Activated CD8-positive, alpha-beta memory T cell treated with anti-CD3 and anti-CD28 coated beads, Interleukin-2, amount 10 ng/mL, durations not matched to agents 7 days and 5 days (primary cell): ENCODE results near the gene TMIGD2. TPM values are rescaled to one million over a fixed set of nuclear protein-coding genes. Genes with fewer than 3 reads are reported as not detected.
"Not testable (repeated sequence)": the region's sequence is repeated elsewhere in the genome, so short reads cannot be mapped to it uniquely, and the experiment has no call there.

Experiments used
- ATAC-seq: fragments of 150-1000 bp; cut with Tn5 transposase; one replicate; pipeline ENCODE4 v1.10.0; 2021; ENCODE audit warnings: moderate library complexity
- CTCF ChIA-PET: fragments of 350-600 bp; sonication (Branson Sonifier 250); formaldehyde crosslinking; loops from one replicate; lab custom pipeline; 2021; ENCODE audit warnings: antibody characterized with exemption; lab: Charles Lee
- DNase-seq: peaks from one replicate; pipeline ENCODE4 v3.0.0-alpha.2; 2020
- H3K27ac Mint-ChIP-seq: one replicate; pipeline ENCODE4 v1.8.0; 2021; ENCODE audit warnings: mild to moderate bottlenecking, mixed read lengths
- H3K27me3 Mint-ChIP-seq: one replicate; pipeline ENCODE4 v1.8.0; 2021; ENCODE audit warnings: mixed read lengths
- H3K36me3 Mint-ChIP-seq: one replicate; pipeline ENCODE4 v1.8.0; 2021; ENCODE audit warnings: mild to moderate bottlenecking, mixed read lengths
- H3K4me1 Mint-ChIP-seq: one replicate; pipeline ENCODE4 v1.8.0; 2021; ENCODE audit warnings: mixed read lengths
- H3K4me3 Mint-ChIP-seq: one replicate; pipeline ENCODE4 v1.8.0; 2021; ENCODE audit warnings: mild to moderate bottlenecking, moderate library complexity, mixed read lengths
- H3K9me3 Mint-ChIP-seq: one replicate; pipeline ENCODE4 v1.8.0; 2022; ENCODE audit warnings: low read depth, mixed read lengths
- total RNA-seq, 2 experiments: library from RNA; stranded (reverse); gene quantifications; one replicate each; pipeline ENCODE4 v1.2.3, GENCODE V29; 2021

The TMIGD2 gene
- total RNA-seq, 2 experiments from 2014 or later: 29.8 to 40.7 TPM

DNA sequence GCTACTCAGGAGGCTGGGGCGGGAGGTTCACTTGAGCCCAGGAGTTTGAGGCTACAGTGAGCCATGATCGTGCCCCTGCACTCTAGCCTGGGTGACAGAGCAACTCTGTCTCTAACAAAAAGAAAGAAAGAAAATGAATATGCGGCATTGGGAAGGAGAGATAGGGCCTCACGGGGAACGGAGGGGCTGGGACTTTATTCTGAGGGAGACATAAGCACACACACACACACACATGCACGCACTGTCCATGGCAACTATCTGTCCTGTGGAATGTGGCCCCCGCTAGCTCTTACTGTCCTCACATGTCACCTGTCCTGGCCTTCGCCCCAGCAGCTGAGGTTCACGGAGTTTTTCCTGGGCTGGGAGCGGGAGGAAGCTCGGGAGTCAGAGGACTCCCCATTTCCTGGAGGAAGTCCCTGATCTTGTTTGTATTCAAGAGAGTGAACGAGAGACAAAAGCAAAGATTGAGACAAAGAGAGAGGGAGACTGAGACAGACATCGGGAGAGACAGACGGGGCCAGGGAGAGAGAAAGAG, 35.8 kb upstream of the TMIGD2 start:
- Mint-ChIP-seq H3K27ac (peak overlapping the region; percentile 83), H3K36me3 (peaks cover 3% of the 10 kb centered on the region), H3K4me3 (peak overlapping the region; percentile 87), H3K9me3 (peaks cover 3% of the 10 kb centered on the region), H3K4me1 (peaks cover 23% of the 10 kb centered on the region), H3K27me3 (no peaks in the 10 kb centered on the region)
- no peak for DNase-seq
- no peak for ATAC-seq
- CTCF ChIA-PET: interaction anchor here (0.6 to 2.7 kb wide), 4 partner anchors 15 to 473 kb away, joined by 3 to 15 read pairs (median 6); partner anchors contain the start of gene FSD1

GRCh38 chr19:4334929-4335570, 32.9 kb upstream of the TMIGD2 start:
- no peak overlapping the region for H3K4me3 Mint-ChIP-seq
- H3K9me3 Mint-ChIP-seq: peaks cover 3% of the 10 kb centered on the region
- DNase-seq: no peak
- no peak overlapping the region for H3K27ac Mint-ChIP-seq
- CTCF ChIA-PET: interaction anchor here (1.0 kb wide), 1 partner anchor 17 kb away, joined by 3 read pairs; no protein-coding TSS in a partner anchor
- ATAC-seq: no peak
- H3K4me1 Mint-ChIP-seq: peaks cover 15% of the 10 kb centered on the region
- no peaks in the 10 kb centered on the region for H3K27me3 Mint-ChIP-seq
- H3K36me3 Mint-ChIP-seq: peaks cover 3% of the 10 kb centered on the region

- no peak for ATAC-seq
- H3K27ac Mint-ChIP-seq: no peak overlapping the region
- CTCF ChIA-PET: no interaction called here
- H3K36me3 Mint-ChIP-seq: peaks cover 2% of the 10 kb centered on the region
- peaks cover 8% of the 10 kb centered on the region for H3K27me3 Mint-ChIP-seq
- peaks cover 28% of the 10 kb centered on the region for H3K4me1 Mint-ChIP-seq
- DNase-seq: no peak
- no peak overlapping the region for H3K4me3 Mint-ChIP-seq
- H3K9me3 Mint-ChIP-seq: no peaks in the 10 kb centered on the region
Measured at GRCh38 chr19:4329858-4330257, 27.7 kb upstream of the TMIGD2 start.

DNA sequence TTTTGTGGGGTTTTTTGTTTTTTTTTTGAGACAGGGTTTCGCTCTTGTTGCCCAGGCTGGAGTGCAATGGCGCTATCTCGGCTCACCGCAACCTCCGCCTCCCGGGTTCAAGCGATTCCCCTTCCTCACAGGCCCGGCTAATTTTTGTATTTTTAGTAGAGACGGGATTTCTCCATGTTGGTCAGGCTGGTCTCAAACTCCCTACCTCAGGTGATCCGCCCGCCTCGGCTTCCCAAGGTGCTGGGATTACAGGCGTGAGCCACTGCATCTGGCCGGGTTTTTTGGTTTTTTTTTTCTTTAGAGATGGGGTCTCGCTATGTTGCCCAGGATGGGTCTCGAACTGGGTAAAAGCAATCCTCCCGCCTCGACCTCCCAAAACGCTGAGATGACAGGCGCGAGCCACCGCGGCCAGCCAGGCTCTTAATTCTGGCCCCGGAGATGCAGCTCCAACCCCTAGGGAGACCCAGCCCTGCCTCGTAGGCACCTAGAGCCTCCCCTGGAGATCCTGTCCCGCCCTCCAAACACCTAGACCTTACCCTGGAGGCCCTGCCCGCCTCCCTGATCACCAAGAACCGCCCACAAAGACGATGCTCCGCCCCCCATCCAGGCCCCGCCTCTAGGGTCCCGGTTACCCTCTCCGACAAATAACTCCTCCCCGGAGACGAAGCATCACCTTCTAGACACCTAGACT, 26.9 kb upstream of the TMIGD2 start:
- Mint-ChIP-seq H3K4me1 (peaks cover 28% of the 10 kb centered on the region), H3K27ac (peak overlapping the region; percentile 87), H3K4me3 (peak overlapping the region; percentile 85)
- ATAC-seq, H3K36me3 Mint-ChIP-seq, H3K9me3 Mint-ChIP-seq, H3K27me3 Mint-ChIP-seq, CTCF ChIA-PET: not testable (repeated sequence)
- peak; percentile 55 for DNase-seq

- Mint-ChIP-seq H3K36me3 (peaks cover 2% of the 10 kb centered on the region), H3K9me3 (no peaks in the 10 kb centered on the region), H3K4me3 (peak overlapping the region; percentile 85), H3K27me3 (peaks cover 8% of the 10 kb centered on the region), H3K27ac (peak overlapping the region; percentile 87), H3K4me1 (peaks cover 28% of the 10 kb centered on the region)
- ATAC-seq (peak; percentile 85), DNase-seq (peak; percentile 98)
- CTCF ChIA-PET: interaction anchor here (0.9 to 1.3 kb wide), 4 partner anchors 15 to 74 kb away, joined by 3 to 6 read pairs (median 4); partner anchors contain the start of genes CHAF1A and MPND
Measured at GRCh38 chr19:4328243-4328990, 26.2 kb upstream of the TMIGD2 start.

DNA sequence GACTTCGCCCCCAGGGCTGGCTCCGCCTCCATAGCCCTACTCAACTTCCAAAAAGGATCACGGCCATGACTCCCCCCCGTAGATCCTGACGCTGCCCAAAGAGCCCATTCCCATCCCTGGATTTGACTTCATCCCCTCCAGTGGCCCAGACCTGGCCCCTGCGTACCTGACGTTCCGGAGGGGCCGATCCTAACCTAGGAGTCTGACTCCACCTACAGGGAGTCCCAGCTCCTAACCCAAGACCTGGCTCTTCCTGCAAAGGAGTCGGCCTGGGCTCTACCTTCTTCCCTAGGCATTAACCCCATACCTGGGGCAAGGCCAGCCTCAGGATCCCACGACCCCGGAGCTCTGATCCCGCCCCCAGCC, 25.7 kb upstream of the TMIGD2 start:
- Mint-ChIP-seq H3K4me3 (peak overlapping the region; percentile 85), H3K27me3 (peaks cover 8% of the 10 kb centered on the region), H3K36me3 (peaks cover 2% of the 10 kb centered on the region), H3K9me3 (no peaks in the 10 kb centered on the region), H3K27ac (peak overlapping the region; percentile 74), H3K4me1 (peaks cover 28% of the 10 kb centered on the region)
- DNase-seq (no peak), ATAC-seq (peak; percentile 13)
- CTCF ChIA-PET: interaction anchor here (0.9 to 1.3 kb wide), 4 partner anchors 15 to 74 kb away, joined by 3 to 6 read pairs (median 4); partner anchors contain the start of genes CHAF1A and MPND

DNA sequence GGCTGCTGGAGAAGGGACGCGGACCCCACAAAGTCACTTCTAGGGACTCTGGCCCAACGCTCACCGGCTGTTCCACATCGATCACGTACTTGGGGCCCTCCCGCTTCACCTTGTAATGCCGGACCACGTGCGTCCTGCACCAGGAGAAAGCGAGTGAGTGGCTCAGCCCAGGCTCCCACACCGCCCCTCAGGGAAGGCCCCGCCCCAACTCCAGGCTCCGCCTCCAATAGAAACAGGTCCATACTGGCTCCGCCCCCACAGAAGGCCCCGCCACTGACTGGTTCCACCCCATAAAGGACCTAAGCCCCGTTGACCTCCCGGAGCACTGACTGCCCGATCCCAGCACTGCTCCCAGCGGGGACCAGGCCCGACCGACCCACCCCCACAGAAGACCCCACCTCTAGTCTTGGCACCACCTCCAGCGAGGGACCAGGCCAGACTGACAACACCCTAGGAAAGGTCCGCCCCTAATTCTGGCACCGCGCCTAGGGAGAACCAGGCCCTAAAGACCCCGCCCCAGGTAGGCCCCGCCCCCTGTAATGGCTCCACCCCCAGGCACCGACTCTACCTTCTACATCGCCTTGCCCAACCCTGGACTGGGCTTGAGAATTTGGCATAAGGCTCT, 25.2 kb upstream of the TMIGD2 start:
- DNase-seq: peak; percentile 89
- peak; percentile 48 for ATAC-seq
- Mint-ChIP-seq H3K4me3 (peak overlapping the region; percentile 85), H3K27ac (peak overlapping the region; percentile 74), H3K4me1 (peaks cover 28% of the 10 kb centered on the region), H3K27me3 (peaks cover 8% of the 10 kb centered on the region), H3K9me3 (no peaks in the 10 kb centered on the region), H3K36me3 (peaks cover 2% of the 10 kb centered on the region)
- CTCF ChIA-PET: interaction anchor here (0.9 to 1.3 kb wide), 4 partner anchors 16 to 75 kb away, joined by 3 to 6 read pairs (median 4); partner anchors contain the start of genes CHAF1A and MPND

GRCh38 chr19:4326837-4327251, 24.7 kb upstream of the TMIGD2 start:
- H3K9me3 Mint-ChIP-seq: no peaks in the 10 kb centered on the region
- H3K4me3 Mint-ChIP-seq: peak overlapping the region; percentile 85
- H3K36me3 Mint-ChIP-seq: peaks cover 2% of the 10 kb centered on the region
- H3K4me1 Mint-ChIP-seq: peaks cover 28% of the 10 kb centered on the region
- CTCF ChIA-PET: no interaction called here
- H3K27me3 Mint-ChIP-seq: peaks cover 8% of the 10 kb centered on the region
- DNase-seq (peak; percentile 48), ATAC-seq (no peak)
- H3K27ac Mint-ChIP-seq: no peak overlapping the region

GRCh38 chr19:4326215-4326836, 24.1 kb upstream of the TMIGD2 start:
- peaks cover 3% of the 10 kb centered on the region for H3K36me3 Mint-ChIP-seq
- peaks cover 8% of the 10 kb centered on the region for H3K27me3 Mint-ChIP-seq
- no peaks in the 10 kb centered on the region for H3K9me3 Mint-ChIP-seq
- CTCF ChIA-PET: interaction anchor here (1.3 kb wide), 1 partner anchor 60 kb away, joined by 3 read pairs; no protein-coding TSS in a partner anchor
- ATAC-seq: no peak
- peaks cover 28% of the 10 kb centered on the region for H3K4me1 Mint-ChIP-seq
- DNase-seq: no peak
- H3K4me3 Mint-ChIP-seq: peak overlapping the region; percentile 14
- H3K27ac Mint-ChIP-seq: no peak overlapping the region

- ATAC-seq (no peak), DNase-seq (no peak)
- CTCF ChIA-PET: no interaction called here
- Mint-ChIP-seq H3K27ac (no peak overlapping the region), H3K36me3 (peaks cover 8% of the 10 kb centered on the region), H3K27me3 (peaks cover 8% of the 10 kb centered on the region), H3K4me1 (peaks cover 23% of the 10 kb centered on the region), H3K9me3 (peaks cover 12% of the 10 kb centered on the region), H3K4me3 (no peak overlapping the region)
Measured at GRCh38 chr19:4324228-4324627, 22.0 kb upstream of the TMIGD2 start.

- Mint-ChIP-seq H3K27ac (no peak overlapping the region), H3K4me3 (no peak overlapping the region)
- CTCF ChIA-PET: no interaction called here
Measured at GRCh38 chr19:4323692-4324091, 21.5 kb upstream of the TMIGD2 start.

GRCh38 chr19:4322942-4323665, 20.9 kb upstream of the TMIGD2 start:
- Mint-ChIP-seq H3K9me3 (peaks cover 14% of the 10 kb centered on the region), H3K4me3 (no peak overlapping the region), H3K36me3 (peaks cover 19% of the 10 kb centered on the region), H3K27ac (no peak overlapping the region), H3K27me3 (peaks cover 8% of the 10 kb centered on the region), H3K4me1 (peaks cover 16% of the 10 kb centered on the region)
- DNase-seq (no peak), ATAC-seq (no peak)
- CTCF ChIA-PET: interaction anchor here (0.5 to 4.8 kb wide), 3 partner anchors 56 to 331 kb away, joined by 3 to 19 read pairs (median 3); no protein-coding TSS in a partner anchor

More at GRCh38 chr19:4323692-4324091, 21.5 kb upstream of the TMIGD2 start:
- DNase-seq: no peak
- Mint-ChIP-seq H3K4me1 (peaks cover 20% of the 10 kb centered on the region), H3K9me3 (peaks cover 14% of the 10 kb centered on the region), H3K36me3 (peaks cover 13% of the 10 kb centered on the region), H3K27me3 (peaks cover 8% of the 10 kb centered on the region)
- ATAC-seq: no peak
